K562 (cell line): ENCODE results near the gene CBLIF. TPM values are rescaled to one million over a fixed set of nuclear protein-coding genes. Genes with fewer than 3 reads are reported as not detected.
A peak's percentile ranks its signal among the peaks of the same experiment; 100 is the strongest.

Source experiments
- C11orf30 ChIP-seq: fragments of 450-650 bp; IDR thresholded peaks from 2 replicates; pipeline ENCODE4 v1.6.1; 2016; ENCODE audit warnings: low read depth, mild to moderate bottlenecking
- CGGBP1 ChIP-seq: fragments of 250-450 bp; sonication (Bioruptor Pico); IDR thresholded peaks from 2 replicates; pipeline ENCODE4 v1.9.0; 2021; ENCODE audit warnings: mild to moderate bottlenecking
- CREM ChIP-seq: IDR thresholded peaks from 2 replicates; pipeline ENCODE4 v1.6.1; 2014; ENCODE audit warnings: antibody characterized with exemption, low read depth
- CTBP1 ChIP-seq: fragments of 450-650 bp; IDR thresholded peaks from 2 replicates; pipeline ENCODE4 v1.6.1; 2016; ENCODE audit warnings: borderline replicate concordance
- ERF ChIP-seq: fragments of 450-650 bp; formaldehyde crosslinking; IDR thresholded peaks from 2 replicates; pipeline ENCODE4 v1.4.0; 2020; ENCODE audit warnings: mild to moderate bottlenecking, mixed read lengths
- ETV1 ChIP-seq: fragments of 450-650 bp; conservative IDR thresholded peaks from 2 replicates; pipeline ENCODE4 v1.6.1; 2016; ENCODE audit warnings: missing genetic modification characterization, control low read depth, low read depth, missing compliant biosample characterization
- ETV5 ChIP-seq: sonication (generic); formaldehyde crosslinking; IDR thresholded peaks from 2 replicates; pipeline ENCODE4 v1.4.0; 2020; ENCODE audit warnings: low read depth, mild to moderate bottlenecking, missing genetic modification reagents
- FOXJ2 ChIP-seq: fragments of 200-800 bp; sonication (Bioruptor generic); IDR thresholded peaks from 2 replicates; pipeline ENCODE4 v1.6.1; 2016; ENCODE audit warnings: missing genetic modification characterization, missing compliant biosample characterization
- FOXK2 ChIP-seq, 2 experiments: fragments of 450-650 bp; IDR thresholded peaks in 1 of 2; conservative IDR thresholded peaks in 1 of 2; 2 replicates each; pipeline ENCODE4 v1.6.1; 2016; ENCODE audit warnings: low read depth in 2 of 2, mild to moderate bottlenecking in 1 of 2
- MAFG ChIP-seq: fragments of 450-650 bp; conservative IDR thresholded peaks from 2 replicates; pipeline ENCODE4 v1.6.1; 2016; ENCODE audit warnings: missing genetic modification characterization, missing compliant biosample characterization
- NCOR1 ChIP-seq: fragments of 450-650 bp; IDR thresholded peaks from 2 replicates; pipeline ENCODE4 v1.6.1; 2016; ENCODE audit warnings: mild to moderate bottlenecking, moderate library complexity
- NFE2 ChIP-seq: IDR thresholded peaks from 2 replicates; pipeline ENCODE4 v1.6.1; 2014; ENCODE audit warnings: antibody characterized with exemption, low read depth
- PML ChIP-seq: IDR thresholded peaks from 2 replicates; pipeline ENCODE4 v1.6.1; 2012; ENCODE audit warnings: low read length, inconsistent platforms
- RBM25 ChIP-seq: fragments of 200-400 bp; formaldehyde crosslinking; IDR thresholded peaks from 2 replicates; pipeline ENCODE4 v1.6.1; 2018; ENCODE audit warnings: low read length, low read depth, moderate library complexity; ENCODE audit not compliant: severe bottlenecking
- SMARCE1 ChIP-seq: fragments of 450-650 bp; IDR thresholded peaks from 2 replicates; pipeline ENCODE4 v1.7.1; 2016; ENCODE audit warnings: mild to moderate bottlenecking
- ZSCAN32 ChIP-seq: fragments of 450-650 bp; formaldehyde crosslinking; IDR thresholded peaks from 2 replicates; pipeline ENCODE4 v1.4.0; 2020; ENCODE audit warnings: mild to moderate bottlenecking, moderate library complexity
- polyA plus RNA-seq, 8 experiments: library from polyadenylated mRNA; depleted of rRNA in 4 of 8; stranded (reverse) in 5 of 8; unstranded in 3 of 8; fragments of >200 nt; fragmentation: Nextera tagmentation in 2 of 8; fragmentation: Illumina TruSeq in 1 of 8; extraction: Ambion mirVana in 2 of 8; extraction: Trizol in 1 of 8; gene quantifications; 2 replicates each; pipeline versions ENCODE4 v1.2.1 to v1.2.3, GENCODE V29; 2011 to 2014; ENCODE audit warnings: inconsistent platforms in 1 of 8, missing spikeins in 1 of 8
- total RNA-seq, 7 experiments: library from RNA; depleted of rRNA in 6 of 7; stranded (reverse); fragments of >200 nt in 6 of 7; fragmentation: Illumina TruSeq in 2 of 7; extraction: Trizol in 2 of 7; gene quantifications; 2 replicates each; pipeline versions ENCODE4 v1.2.1 to v1.2.3, GENCODE V29; 2011 to 2021; ENCODE audit warnings: low replicate concordance in 1 of 7
- TF ChIP-seq, protein P1 (sequence below): fragments of 450-650 bp; IDR thresholded peaks from 2 replicates; pipeline ENCODE4 v1.6.1; 2016; ENCODE audit warnings: mild to moderate bottlenecking, moderate library complexity

Gene CBLIF
- total and polyA plus RNA-seq, 9 of the 15 experiments (the other 6 are each of a cell fraction or from before 2014, with no cell fraction given): 0.07 to 0.83 (median 0.54) TPM

DNA sequence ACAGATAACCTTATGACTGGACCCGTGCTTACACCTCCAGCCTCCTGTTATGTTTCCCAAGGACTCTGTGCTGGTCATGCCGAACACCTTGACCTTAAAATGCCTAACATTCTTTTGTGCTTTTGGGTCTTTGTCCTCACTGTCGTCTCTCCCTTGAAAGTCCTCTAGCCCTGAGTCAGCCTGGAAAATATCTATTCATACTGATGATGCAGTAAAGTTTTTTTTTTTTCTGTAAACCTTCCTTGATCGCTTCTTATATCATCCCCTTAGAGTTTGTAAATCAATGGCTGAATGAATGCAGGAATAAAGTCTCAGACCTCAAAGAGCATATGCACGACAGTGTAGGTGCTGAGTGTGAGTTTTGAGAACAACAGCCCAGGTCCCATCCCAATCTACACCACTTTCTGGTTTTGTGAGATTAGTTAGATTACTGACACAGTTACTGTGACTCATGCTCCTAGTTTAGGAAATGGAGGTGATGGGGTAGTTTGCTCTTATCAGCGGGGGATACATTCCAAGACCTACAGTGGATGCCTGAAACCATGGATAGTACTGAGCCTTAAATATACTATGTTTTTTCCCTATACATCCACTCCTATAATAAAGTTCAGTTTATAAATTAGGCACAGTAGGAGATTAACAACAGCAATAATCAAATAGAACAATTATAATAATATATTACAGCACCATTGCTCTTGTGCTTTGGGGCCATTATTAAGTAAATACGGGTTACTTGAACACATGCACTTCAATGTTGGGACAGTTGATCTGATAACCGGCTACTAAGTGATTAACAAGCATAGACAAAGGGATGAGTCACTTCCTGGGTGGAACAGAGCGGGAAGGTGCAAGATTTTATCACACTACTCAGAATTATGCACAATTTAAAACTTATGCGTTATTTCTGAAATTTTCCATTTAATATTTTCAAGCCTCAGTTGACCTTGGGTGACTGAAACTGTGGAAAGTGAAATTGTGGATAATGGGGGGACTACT is 12.4 kb upstream of the CBLIF start (continued):
- TF ChIP-seq, protein P1, sequence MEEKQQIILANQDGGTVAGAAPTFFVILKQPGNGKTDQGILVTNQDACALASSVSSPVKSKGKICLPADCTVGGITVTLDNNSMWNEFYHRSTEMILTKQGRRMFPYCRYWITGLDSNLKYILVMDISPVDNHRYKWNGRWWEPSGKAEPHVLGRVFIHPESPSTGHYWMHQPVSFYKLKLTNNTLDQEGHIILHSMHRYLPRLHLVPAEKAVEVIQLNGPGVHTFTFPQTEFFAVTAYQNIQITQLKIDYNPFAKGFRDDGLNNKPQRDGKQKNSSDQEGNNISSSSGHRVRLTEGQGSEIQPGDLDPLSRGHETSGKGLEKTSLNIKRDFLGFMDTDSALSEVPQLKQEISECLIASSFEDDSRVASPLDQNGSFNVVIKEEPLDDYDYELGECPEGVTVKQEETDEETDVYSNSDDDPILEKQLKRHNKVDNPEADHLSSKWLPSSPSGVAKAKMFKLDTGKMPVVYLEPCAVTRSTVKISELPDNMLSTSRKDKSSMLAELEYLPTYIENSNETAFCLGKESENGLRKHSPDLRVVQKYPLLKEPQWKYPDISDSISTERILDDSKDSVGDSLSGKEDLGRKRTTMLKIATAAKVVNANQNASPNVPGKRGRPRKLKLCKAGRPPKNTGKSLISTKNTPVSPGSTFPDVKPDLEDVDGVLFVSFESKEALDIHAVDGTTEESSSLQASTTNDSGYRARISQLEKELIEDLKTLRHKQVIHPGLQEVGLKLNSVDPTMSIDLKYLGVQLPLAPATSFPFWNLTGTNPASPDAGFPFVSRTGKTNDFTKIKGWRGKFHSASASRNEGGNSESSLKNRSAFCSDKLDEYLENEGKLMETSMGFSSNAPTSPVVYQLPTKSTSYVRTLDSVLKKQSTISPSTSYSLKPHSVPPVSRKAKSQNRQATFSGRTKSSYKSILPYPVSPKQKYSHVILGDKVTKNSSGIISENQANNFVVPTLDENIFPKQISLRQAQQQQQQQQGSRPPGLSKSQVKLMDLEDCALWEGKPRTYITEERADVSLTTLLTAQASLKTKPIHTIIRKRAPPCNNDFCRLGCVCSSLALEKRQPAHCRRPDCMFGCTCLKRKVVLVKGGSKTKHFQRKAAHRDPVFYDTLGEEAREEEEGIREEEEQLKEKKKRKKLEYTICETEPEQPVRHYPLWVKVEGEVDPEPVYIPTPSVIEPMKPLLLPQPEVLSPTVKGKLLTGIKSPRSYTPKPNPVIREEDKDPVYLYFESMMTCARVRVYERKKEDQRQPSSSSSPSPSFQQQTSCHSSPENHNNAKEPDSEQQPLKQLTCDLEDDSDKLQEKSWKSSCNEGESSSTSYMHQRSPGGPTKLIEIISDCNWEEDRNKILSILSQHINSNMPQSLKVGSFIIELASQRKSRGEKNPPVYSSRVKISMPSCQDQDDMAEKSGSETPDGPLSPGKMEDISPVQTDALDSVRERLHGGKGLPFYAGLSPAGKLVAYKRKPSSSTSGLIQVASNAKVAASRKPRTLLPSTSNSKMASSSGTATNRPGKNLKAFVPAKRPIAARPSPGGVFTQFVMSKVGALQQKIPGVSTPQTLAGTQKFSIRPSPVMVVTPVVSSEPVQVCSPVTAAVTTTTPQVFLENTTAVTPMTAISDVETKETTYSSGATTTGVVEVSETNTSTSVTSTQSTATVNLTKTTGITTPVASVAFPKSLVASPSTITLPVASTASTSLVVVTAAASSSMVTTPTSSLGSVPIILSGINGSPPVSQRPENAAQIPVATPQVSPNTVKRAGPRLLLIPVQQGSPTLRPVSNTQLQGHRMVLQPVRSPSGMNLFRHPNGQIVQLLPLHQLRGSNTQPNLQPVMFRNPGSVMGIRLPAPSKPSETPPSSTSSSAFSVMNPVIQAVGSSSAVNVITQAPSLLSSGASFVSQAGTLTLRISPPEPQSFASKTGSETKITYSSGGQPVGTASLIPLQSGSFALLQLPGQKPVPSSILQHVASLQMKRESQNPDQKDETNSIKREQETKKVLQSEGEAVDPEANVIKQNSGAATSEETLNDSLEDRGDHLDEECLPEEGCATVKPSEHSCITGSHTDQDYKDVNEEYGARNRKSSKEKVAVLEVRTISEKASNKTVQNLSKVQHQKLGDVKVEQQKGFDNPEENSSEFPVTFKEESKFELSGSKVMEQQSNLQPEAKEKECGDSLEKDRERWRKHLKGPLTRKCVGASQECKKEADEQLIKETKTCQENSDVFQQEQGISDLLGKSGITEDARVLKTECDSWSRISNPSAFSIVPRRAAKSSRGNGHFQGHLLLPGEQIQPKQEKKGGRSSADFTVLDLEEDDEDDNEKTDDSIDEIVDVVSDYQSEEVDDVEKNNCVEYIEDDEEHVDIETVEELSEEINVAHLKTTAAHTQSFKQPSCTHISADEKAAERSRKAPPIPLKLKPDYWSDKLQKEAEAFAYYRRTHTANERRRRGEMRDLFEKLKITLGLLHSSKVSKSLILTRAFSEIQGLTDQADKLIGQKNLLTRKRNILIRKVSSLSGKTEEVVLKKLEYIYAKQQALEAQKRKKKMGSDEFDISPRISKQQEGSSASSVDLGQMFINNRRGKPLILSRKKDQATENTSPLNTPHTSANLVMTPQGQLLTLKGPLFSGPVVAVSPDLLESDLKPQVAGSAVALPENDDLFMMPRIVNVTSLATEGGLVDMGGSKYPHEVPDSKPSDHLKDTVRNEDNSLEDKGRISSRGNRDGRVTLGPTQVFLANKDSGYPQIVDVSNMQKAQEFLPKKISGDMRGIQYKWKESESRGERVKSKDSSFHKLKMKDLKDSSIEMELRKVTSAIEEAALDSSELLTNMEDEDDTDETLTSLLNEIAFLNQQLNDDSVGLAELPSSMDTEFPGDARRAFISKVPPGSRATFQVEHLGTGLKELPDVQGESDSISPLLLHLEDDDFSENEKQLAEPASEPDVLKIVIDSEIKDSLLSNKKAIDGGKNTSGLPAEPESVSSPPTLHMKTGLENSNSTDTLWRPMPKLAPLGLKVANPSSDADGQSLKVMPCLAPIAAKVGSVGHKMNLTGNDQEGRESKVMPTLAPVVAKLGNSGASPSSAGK: peak; percentile 44; the same call in 1 of the 2 replicates
- TF ChIP-seq MAFG (tag): no peak
- peak; percentile 37; the same call in 1 of the 2 replicates for TF ChIP-seq PML
- 0 out of 2 replicates have a peak, but pooled peaks have one; percentile 32 for TF ChIP-seq ZSCAN32 (CRISPR knock-in tag)
- no peak for TF ChIP-seq ERF
- peak; percentile 86 for TF ChIP-seq CTBP1
- TF ChIP-seq FOXK2 (conservative IDR thresholded peaks at IDR 0.05 in 1 of 2, IDR thresholded peaks at IDR 0.05 in 1 of 2; ENCODE audit: low read depth in 2 of 2): peak; percentile 16 to 43; a peak in 2 of 4 replicates
- TF ChIP-seq RBM25: peak; percentile 54
- peak; percentile 64 for TF ChIP-seq CREM
- peak; percentile 49; the same call in 1 of the 2 replicates for TF ChIP-seq NFE2
- 0 out of 2 replicates have a peak, but pooled peaks have one; percentile 24 for TF ChIP-seq FOXJ2 (tag)
- peak; percentile 44 for TF ChIP-seq C11orf30
- TF ChIP-seq SMARCE1: peak; percentile 92; the same call in 1 of the 2 replicates
- TF ChIP-seq CGGBP1: 0 out of 2 replicates have a peak, but pooled peaks have one; percentile 34
- TF ChIP-seq ETV1: peak; percentile 91
- TF ChIP-seq ETV5 (CRISPR knock-in tag): peak; percentile 83
- peak; percentile 71 for TF ChIP-seq NCOR1
